Lower leg skin (tissue), 4 donors: ENCODE measurements around the gene MCM5. TPM values are rescaled to one million over a fixed set of nuclear protein-coding genes. Genes with fewer than 3 reads are reported as not detected.

ENCODE experiments used
- DNase-seq, 2 donors: peaks; one replicate each; pipeline ENCODE4 v3.0.0-alpha.2; 2019; ENCODE audit warnings: low spot score in 2 of 2
- H3K4me3 ChIP-seq: fragments of 200-600 bp; sonication (generic); 2 replicates; pipeline ENCODE4 v1.5.1; 2017; ENCODE audit warnings: mild to moderate bottlenecking, low read depth; ENCODE audit not compliant: poor library complexity, severe bottlenecking
- CTCF ChIP-seq, 3 donors: fragments of 450-650 bp; IDR thresholded peaks; one replicate each; pipeline ENCODE4 v1.5.1; 2016; ENCODE audit warnings: antibody characterized with exemption in 3 of 3, mild to moderate bottlenecking in 3 of 3, moderate library complexity in 2 of 3
- POLR2A ChIP-seq, 2 donors: fragments of 450-650 bp; IDR thresholded peaks; one replicate each; pipeline ENCODE4 v1.6.1; 2016 to 2017; ENCODE audit warnings: antibody characterized with exemption in 2 of 2, mild to moderate bottlenecking in 1 of 2, moderate library complexity in 1 of 2
- WGBS, 2 donors: methylation state at CpG; one replicate each; pipeline ENCODE4 v1.1.5; 2018; 5-methylcytosine and 5-hydroxymethylcytosine counted together
- intact Hi-C: fragments of 100-400 bp; cut with DNase I; formaldehyde crosslinking; loops from one replicate; pipeline ENCODE4 v1.15.0; 2023; ENCODE audit warnings: low total_unique reads
- total RNA-seq, 4 donors: library from RNA; depleted of rRNA; stranded (reverse); fragments of >200 nt; gene quantifications; one replicate each; pipeline ENCODE4 v1.1.0, GENCODE V29; 2016

Gene MCM5
- total RNA-seq, 4 donors from 2014 or later, result 10.1 to 44.3 (median 20.8) TPM

GRCh38 chr22:35440129-35440528 is 40.2 kb downstream of the MCM5 start:
- no peak overlapping the region for H3K4me3 ChIP-seq
- DNase-seq, result no peak
- TF ChIP-seq POLR2A (IDR thresholded peaks at IDR 0.05) (no peak), CTCF (IDR thresholded peaks at IDR 0.05) (no peak)
- WGBS, 2 donors, result 68 to 86% methylated on average over 3 of the region's 3 CpGs
- intact Hi-C loops, result no loop called here

GRCh38 chr22:35441489-35442100 is 41.7 kb downstream of the MCM5 start:
- TF ChIP-seq CTCF (IDR thresholded peaks at IDR 0.05), result no peak
- TF ChIP-seq POLR2A (IDR thresholded peaks at IDR 0.05), result no peak
- intact Hi-C loops, result no loop called here
- 75 to 78% methylated on average over 9 of the region's 9 CpGs for WGBS, 2 donors
- H3K4me3 ChIP-seq, result no peak overlapping the region
- no peak for DNase-seq

GRCh38 chr22:35442471-35442870 is 42.5 kb downstream of the MCM5 start:
- DNase-seq, result no peak
- TF ChIP-seq POLR2A (IDR thresholded peaks at IDR 0.05), result no peak
- TF ChIP-seq CTCF (IDR thresholded peaks at IDR 0.05), result no peak
- intact Hi-C loops, result no loop called here
- 84 to 85% methylated on average over 6 of the region's 6 CpGs for WGBS, 2 donors
- H3K4me3 ChIP-seq, result no peak overlapping the region

GRCh38 chr22:35443338-35443737 is 43.4 kb downstream of the MCM5 start:
- H3K4me3 ChIP-seq, result no peak overlapping the region
- no peak for DNase-seq
- intact Hi-C loops, result no loop called here
- WGBS, 2 donors, result 45 to 88% methylated on average over 6 of the region's 6 CpGs
- TF ChIP-seq CTCF (IDR thresholded peaks at IDR 0.05), result no peak
- no peak for TF ChIP-seq POLR2A (IDR thresholded peaks at IDR 0.05)

GRCh38 chr22:35443790-35444684 is 44.1 kb downstream of the MCM5 start:
- no peak for DNase-seq
- WGBS, 2 donors, result 81 to 85% methylated on average over 11 of the region's 11 CpGs
- intact Hi-C loops, result no loop called here
- no peak for TF ChIP-seq POLR2A (IDR thresholded peaks at IDR 0.05)
- H3K4me3 ChIP-seq, result no peak overlapping the region

GRCh38 chr22:35444685-35445399 is 44.9 kb downstream of the MCM5 start:
- H3K4me3 ChIP-seq, result no peak overlapping the region
- TF ChIP-seq POLR2A (IDR thresholded peaks at IDR 0.05), result no peak
- TF ChIP-seq CTCF (IDR thresholded peaks at IDR 0.05), result no peak
- intact Hi-C loops, result no loop called here
- DNase-seq, result no peak
- WGBS, 2 donors, result 91 to 92% methylated on average over 13 of the region's 13 CpGs
